ENCODE data around the gene DGKB. TPM values are rescaled to one million over a fixed set of nuclear protein-coding genes. Genes with fewer than 3 reads are reported as not detected.

DGKB gene
- total RNA-seq, 2 experiments from 2014 or later, result not detected

DNA sequence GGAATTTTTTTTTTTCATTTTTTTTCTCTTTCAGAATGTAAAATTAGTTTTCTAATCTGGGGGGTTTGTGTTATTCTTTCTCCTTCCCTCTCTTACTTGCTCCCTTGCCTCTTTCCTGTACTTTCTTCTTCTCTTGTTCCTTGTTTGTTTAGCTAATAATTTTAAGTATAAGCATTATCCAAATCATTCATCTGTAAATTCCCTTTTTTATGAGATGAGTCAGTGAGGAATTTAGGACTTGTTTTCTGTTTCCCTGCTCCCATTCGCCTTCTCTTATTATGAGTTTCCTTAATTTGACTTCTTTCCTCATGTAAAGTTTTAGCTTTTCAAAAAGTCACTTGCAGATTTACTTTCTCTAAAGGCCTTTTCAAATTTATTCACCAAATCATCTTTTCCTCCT is 758.4 kb downstream of the DGKB start:
- ChIA-PET POLR2A (no interaction called here), CTCF (interaction anchor here (0.9 kb wide), 1 partner anchor 88 kb away, joined by 3 read pairs; no protein-coding TSS in a partner anchor)
- Mint-ChIP-seq H3K4me1 (no peaks in the 10 kb centered on the region), H3K36me3 (ENCODE audit: low read depth) (no peaks in the 10 kb centered on the region), H3K27me3 (no peaks in the 10 kb centered on the region), H3K27ac (no peak overlapping the region), H3K9me3 (no peaks in the 10 kb centered on the region), H3K4me3 (no peak overlapping the region)
- no peak for DNase-seq

DNA sequence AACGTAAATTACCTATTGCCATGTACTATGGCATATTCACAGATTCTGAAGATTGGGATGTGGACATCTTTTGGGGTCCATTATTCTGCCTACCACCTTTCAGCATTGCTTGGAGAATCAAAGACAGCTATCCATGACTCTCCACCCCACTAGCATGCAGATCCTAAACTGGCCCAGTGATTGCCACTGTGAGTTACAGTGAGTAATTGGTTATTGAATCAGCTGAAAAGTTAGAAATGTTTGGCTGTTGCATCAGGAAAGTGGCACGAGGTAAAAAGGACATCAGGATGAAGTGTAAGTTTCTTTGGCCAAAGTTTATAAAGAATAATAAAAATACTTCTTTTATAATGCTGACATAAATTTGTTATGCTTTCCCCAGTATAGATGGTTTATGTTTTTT is 764.9 kb downstream of the DGKB start:
- no peaks in the 10 kb centered on the region for H3K4me1 Mint-ChIP-seq
- DNase-seq, result no peak
- H3K27ac Mint-ChIP-seq, result no peak overlapping the region
- H3K36me3 Mint-ChIP-seq (ENCODE audit: low read depth), result no peaks in the 10 kb centered on the region
- POLR2A ChIA-PET, result no interaction called here
- H3K27me3 Mint-ChIP-seq, result no peaks in the 10 kb centered on the region
- CTCF ChIA-PET, result no interaction called here
- H3K4me3 Mint-ChIP-seq, result no peak overlapping the region
- no peaks in the 10 kb centered on the region for H3K9me3 Mint-ChIP-seq

DNA sequence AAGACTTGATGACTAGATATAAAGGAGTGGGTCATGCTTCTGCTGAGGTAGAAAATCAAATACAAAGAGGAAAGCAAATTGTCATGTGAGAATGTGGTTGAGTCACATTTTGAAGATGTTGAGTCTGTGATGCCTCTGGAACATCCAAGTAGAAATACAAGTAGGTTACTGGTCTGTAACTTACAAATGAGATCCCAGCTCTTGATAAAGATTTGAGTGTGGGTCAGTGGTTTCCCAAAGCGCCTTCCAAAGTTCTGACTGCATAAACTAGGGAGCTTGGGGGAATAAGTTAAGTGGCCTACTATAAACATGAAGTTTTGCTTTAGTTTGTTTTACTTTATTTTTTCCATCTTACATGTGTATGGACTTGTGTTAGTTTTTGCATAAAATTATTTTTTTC is 768.8 kb downstream of the DGKB start:
- POLR2A ChIA-PET, result no interaction called here
- Mint-ChIP-seq H3K9me3 (no peaks in the 10 kb centered on the region), H3K4me3 (no peak overlapping the region), H3K27me3 (no peaks in the 10 kb centered on the region), H3K4me1 (no peaks in the 10 kb centered on the region), H3K27ac (no peak overlapping the region), H3K36me3 (ENCODE audit: low read depth) (no peaks in the 10 kb centered on the region)
- CTCF ChIA-PET, result no interaction called here
- no peak for DNase-seq

DNA sequence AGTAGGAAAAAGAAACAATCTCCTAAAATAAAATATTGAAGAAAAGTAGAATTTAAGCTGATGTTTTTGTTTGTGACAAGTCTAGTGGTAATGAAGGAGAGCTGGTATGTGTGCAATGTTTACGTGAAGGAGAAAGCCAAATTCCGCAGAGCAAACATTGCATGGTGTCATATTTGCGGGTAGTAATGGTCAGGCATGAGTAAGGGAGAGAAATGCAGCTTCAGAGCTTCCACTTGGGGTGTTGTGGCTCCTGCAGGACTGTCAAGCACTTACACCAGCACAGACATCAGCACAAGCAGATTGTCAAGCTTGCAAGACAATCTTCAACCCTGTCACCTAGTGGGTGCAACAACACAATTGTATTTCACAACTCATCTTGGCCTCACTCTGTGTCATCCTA is 776.6 kb downstream of the DGKB start:
- POLR2A ChIA-PET, result no interaction called here
- Mint-ChIP-seq H3K4me3 (no peak overlapping the region), H3K9me3 (no peaks in the 10 kb centered on the region), H3K27ac (no peak overlapping the region), H3K4me1 (no peaks in the 10 kb centered on the region), H3K36me3 (ENCODE audit: low read depth) (no peaks in the 10 kb centered on the region), H3K27me3 (no peaks in the 10 kb centered on the region)
- CTCF ChIA-PET, result no interaction called here
- no peak for DNase-seq

DNA sequence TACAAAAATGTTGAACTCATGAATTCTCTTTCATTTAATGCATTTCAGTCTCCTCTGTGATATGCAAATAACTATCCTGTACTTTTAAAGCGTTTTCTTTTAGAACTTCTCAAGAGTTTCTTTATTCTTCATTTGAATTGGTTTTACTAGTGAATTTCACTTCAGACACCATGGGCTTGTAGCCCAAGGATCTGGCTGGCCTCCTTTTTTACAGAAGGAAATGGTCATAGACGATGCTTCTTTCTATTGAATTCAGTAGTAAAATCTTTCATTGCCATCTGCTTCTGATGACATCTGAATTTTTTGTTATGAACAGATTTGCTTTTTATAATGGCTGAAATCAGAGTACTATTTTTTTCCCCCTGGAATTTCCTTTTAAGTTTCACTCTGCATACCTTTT is 777.8 kb downstream of the DGKB start:
- CTCF ChIA-PET, result no interaction called here

DNA sequence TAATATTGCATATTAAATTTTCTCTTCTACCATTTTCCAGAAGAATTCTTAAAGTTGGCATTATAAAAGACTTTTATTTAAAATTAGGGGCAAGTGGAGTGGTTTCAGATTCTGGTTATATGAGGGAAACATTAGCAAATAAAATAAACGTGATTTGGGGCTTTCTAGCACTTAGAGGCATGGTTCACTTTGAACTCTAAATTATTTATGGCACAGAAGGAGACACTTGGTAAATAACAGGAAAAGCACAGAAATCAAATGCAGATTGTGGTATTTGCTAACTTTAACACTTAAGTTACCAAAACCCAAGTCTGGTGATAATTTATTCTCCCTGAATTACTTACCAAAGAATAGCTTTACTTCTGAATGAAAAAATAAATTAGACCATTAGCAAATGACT is 778.6 kb downstream of the DGKB start:
- POLR2A ChIA-PET, result no interaction called here
- H3K4me3 Mint-ChIP-seq, result no peak overlapping the region
- H3K36me3 Mint-ChIP-seq (ENCODE audit: low read depth), result no peaks in the 10 kb centered on the region
- H3K27ac Mint-ChIP-seq, result no peak overlapping the region
- no peaks in the 10 kb centered on the region for H3K27me3 Mint-ChIP-seq
- CTCF ChIA-PET, result no interaction called here
- no peaks in the 10 kb centered on the region for H3K9me3 Mint-ChIP-seq
- H3K4me1 Mint-ChIP-seq, result no peaks in the 10 kb centered on the region
- no peak for DNase-seq

More for the DNA sequence above, 777.8 kb downstream of the DGKB start:
- no peak overlapping the region for H3K4me3 Mint-ChIP-seq
- H3K4me1 Mint-ChIP-seq, result no peaks in the 10 kb centered on the region
- no peak for DNase-seq
- no peaks in the 10 kb centered on the region for H3K36me3 Mint-ChIP-seq (ENCODE audit: low read depth)
- POLR2A ChIA-PET, result no interaction called here
- no peaks in the 10 kb centered on the region for H3K27me3 Mint-ChIP-seq
- no peaks in the 10 kb centered on the region for H3K9me3 Mint-ChIP-seq
- no peak overlapping the region for H3K27ac Mint-ChIP-seq

DNA sequence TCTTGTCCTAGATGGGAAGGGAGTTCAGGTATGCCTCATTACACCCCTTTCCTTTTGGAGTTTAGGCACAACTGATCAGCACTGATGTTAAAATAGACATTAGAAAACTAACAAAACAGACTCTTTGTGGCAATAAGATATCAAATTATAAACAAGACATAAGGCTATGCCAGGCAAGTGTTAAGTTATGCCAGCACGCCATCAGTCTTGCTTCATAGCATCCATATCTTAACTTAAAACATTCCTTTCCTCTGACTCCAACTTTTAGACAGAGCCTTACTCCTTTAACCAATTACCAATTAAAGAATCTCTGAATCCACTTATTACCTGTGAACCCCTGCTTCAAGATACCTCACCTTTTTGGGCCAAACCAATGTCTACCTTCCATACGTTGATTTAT is 786.9 kb downstream of the DGKB start:
- Mint-ChIP-seq H3K4me3 (no peak overlapping the region), H3K27me3 (no peaks in the 10 kb centered on the region), H3K9me3 (no peaks in the 10 kb centered on the region), H3K36me3 (ENCODE audit: low read depth) (no peaks in the 10 kb centered on the region), H3K27ac (no peak overlapping the region), H3K4me1 (no peaks in the 10 kb centered on the region)
- POLR2A ChIA-PET, result no interaction called here
- CTCF ChIA-PET, result no interaction called here
- no peak for DNase-seq

DNA sequence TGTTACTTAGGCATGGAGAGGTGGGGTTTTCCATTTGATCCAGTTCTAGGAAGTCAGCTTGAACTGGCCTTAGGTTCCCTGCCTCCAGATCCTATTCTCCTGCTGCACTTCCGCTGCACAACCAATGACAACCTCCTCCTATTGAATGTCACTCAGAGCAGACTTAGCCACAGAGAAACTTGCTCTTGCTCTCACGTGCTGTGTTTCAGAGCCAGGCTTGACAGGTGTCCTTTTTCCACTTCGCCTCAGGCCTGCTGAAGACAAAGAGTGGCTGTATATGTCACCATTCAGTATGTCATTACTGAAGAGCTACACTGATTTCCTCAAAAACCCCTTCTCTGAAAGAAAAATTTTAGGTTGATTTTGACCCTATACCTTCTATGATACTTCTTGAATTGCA is 797.7 kb downstream of the DGKB start:
- Mint-ChIP-seq H3K4me3 (no peak overlapping the region), H3K27ac (no peak overlapping the region), H3K27me3 (no peaks in the 10 kb centered on the region), H3K36me3 (ENCODE audit: low read depth) (no peaks in the 10 kb centered on the region), H3K4me1 (no peaks in the 10 kb centered on the region), H3K9me3 (no peaks in the 10 kb centered on the region)
- no peak for DNase-seq
- ChIA-PET CTCF (no interaction called here), POLR2A (no interaction called here)

DNA sequence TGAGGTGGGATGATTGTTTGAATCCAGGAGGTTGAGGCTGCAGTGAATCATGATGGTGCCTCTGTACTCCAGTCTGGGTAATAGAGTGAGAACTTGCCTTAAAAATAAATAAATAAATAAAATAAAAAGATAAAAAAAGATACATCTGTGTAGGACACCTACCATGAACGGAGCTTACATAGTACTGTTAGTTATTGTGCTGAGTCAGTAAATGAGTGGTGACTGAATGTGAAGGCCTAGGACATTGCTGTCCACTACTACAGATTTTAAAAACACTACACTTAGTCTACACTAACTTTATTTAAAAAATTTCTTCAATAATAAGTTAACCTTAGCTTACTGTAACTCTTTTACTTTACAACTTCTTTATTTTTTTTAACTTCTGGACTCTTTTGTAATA is 806.4 kb downstream of the DGKB start:
- CTCF ChIA-PET, result no interaction called here
- POLR2A ChIA-PET, result no interaction called here
- DNase-seq, result no peak
- Mint-ChIP-seq H3K27ac (no peak overlapping the region), H3K4me3 (no peak overlapping the region), H3K9me3 (no peaks in the 10 kb centered on the region), H3K27me3 (no peaks in the 10 kb centered on the region), H3K36me3 (ENCODE audit: low read depth) (no peaks in the 10 kb centered on the region), H3K4me1 (no peaks in the 10 kb centered on the region)

DNA sequence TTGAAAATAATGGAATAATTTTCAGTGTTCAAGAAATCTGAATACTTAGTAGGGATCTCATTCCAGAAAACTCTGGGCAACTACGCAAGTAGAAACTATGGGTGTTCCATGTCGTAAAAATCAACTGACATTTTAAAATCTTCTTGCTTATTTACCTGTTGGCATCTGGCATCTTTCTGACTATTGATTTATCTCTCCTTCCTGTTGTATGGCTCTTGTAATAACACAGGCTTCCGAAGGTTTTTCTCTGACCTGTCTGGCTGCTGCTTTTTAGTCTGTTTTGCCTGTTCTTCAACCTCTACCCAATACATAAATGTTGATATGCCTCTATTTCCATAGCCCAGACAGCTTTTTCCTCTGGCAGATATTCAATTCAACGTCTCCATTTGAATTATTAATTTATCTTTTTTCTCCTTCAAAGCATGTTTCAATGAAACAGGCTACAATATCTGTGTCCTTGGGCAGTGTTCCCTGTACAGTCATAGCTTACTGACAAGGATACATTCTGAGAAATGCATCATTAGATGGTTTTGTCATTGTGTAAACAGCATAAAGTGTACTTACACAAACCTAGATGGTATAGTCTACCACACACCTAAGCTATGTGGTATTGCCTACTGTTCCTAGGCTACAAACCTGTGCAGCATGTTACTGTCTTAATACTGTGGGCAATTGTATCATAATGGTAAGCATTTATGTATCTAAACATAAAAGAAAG is 807.2 kb downstream of the DGKB start:
- no peaks in the 10 kb centered on the region for H3K4me1 Mint-ChIP-seq
- H3K27me3 Mint-ChIP-seq, result no peaks in the 10 kb centered on the region
- H3K9me3 Mint-ChIP-seq, result no peaks in the 10 kb centered on the region
- no peak for DNase-seq
- no peaks in the 10 kb centered on the region for H3K36me3 Mint-ChIP-seq (ENCODE audit: low read depth)
- H3K4me3 Mint-ChIP-seq, result no peak overlapping the region
- H3K27ac Mint-ChIP-seq, result no peak overlapping the region
- ChIA-PET POLR2A (no interaction called here), CTCF (no interaction called here)

Data from activated CD4-positive, alpha-beta memory T cell treated with anti-CD3 and anti-CD28 coated beads, Interleukin-2, amount 10 ng/mL, durations not matched to agents 7 days and 5 days (primary cell).